Activated naive CD4-positive, alpha-beta T cell treated with anti-CD3 and anti-CD28 coated beads, Interleukin-2, amount 50 U/mL, for 24 hours (primary cell): ENCODE results near the gene APOL2.
"Not testable (repeated sequence)": the region's sequence is repeated elsewhere in the genome, so short reads cannot be mapped to it uniquely, and the experiment has no call there.

Source experiments
- H3K27ac Mint-ChIP-seq: one replicate; pipeline ENCODE4 v1.8.0; 2021; ENCODE audit warnings: mild to moderate bottlenecking, mixed read lengths
- H3K27me3 Mint-ChIP-seq: one replicate; pipeline ENCODE4 v1.8.0; 2021; ENCODE audit warnings: mixed read lengths
- H3K36me3 Mint-ChIP-seq: one replicate; pipeline ENCODE4 v1.8.0; 2021; ENCODE audit warnings: mixed read lengths
- H3K4me1 Mint-ChIP-seq: one replicate; pipeline ENCODE4 v1.8.0; 2021; ENCODE audit warnings: mixed read lengths
- H3K4me3 Mint-ChIP-seq: one replicate; pipeline ENCODE4 v1.8.0; 2021; ENCODE audit warnings: mild to moderate bottlenecking, mixed read lengths
- H3K9me3 Mint-ChIP-seq: one replicate; pipeline ENCODE4 v1.8.0; 2021; ENCODE audit warnings: mixed read lengths

Gene APOL2

GRCh38 chr22:36204001-36204631 lies 35.2 kb downstream of the APOL2 start:
- Mint-ChIP-seq H3K4me3 (peak overlapping the region; percentile 37), H3K9me3 (peaks cover 4% of the 10 kb centered on the region)

GRCh38 chr22:36203441-36203840 lies 35.9 kb downstream of the APOL2 start:
- not testable (repeated sequence) for H3K36me3 Mint-ChIP-seq, H3K27ac Mint-ChIP-seq, H3K4me1 Mint-ChIP-seq, H3K27me3 Mint-ChIP-seq, H3K4me3 Mint-ChIP-seq, H3K9me3 Mint-ChIP-seq

More at GRCh38 chr22:36204001-36204631, 35.2 kb downstream of the APOL2 start:
- no peak overlapping the region for H3K27ac Mint-ChIP-seq
- peaks cover 4% of the 10 kb centered on the region for H3K36me3 Mint-ChIP-seq
- H3K27me3 Mint-ChIP-seq = peaks cover 2% of the 10 kb centered on the region
- peaks cover 3% of the 10 kb centered on the region for H3K4me1 Mint-ChIP-seq

GRCh38 chr22:36202906-36203305 lies 36.4 kb downstream of the APOL2 start:
- not testable (repeated sequence) for H3K9me3 Mint-ChIP-seq, H3K36me3 Mint-ChIP-seq, H3K4me3 Mint-ChIP-seq, H3K27me3 Mint-ChIP-seq, H3K27ac Mint-ChIP-seq, H3K4me1 Mint-ChIP-seq

- Mint-ChIP-seq H3K4me3 (no peak within 1 kb of the TSS), H3K9me3 (no peaks in the 10 kb centered on the region), H3K27ac (no peak within 1 kb of the TSS), H3K36me3 (no peaks in the 10 kb centered on the region), H3K27me3 (peaks cover 7% of the 10 kb centered on the region), H3K4me1 (peaks cover 19% of the 10 kb centered on the region)
These were observed 37.6 kb downstream of the APOL2 start, which contains the start of gene APOL4 for GRCh38 chr22:36201630-36202319. Gene APOL4 (minus strand): TSS chr22:36201809. CDS start chr22:36201734, 75 bp downstream.

GRCh38 chr22:36201025-36201424 lies 38.3 kb downstream of the APOL2 start:
- H3K27me3 Mint-ChIP-seq, H3K27ac Mint-ChIP-seq, H3K36me3 Mint-ChIP-seq: not testable (repeated sequence)

GRCh38 chr22:36199001-36199551 lies 40.3 kb downstream of the APOL2 start:
- peaks cover 7% of the 10 kb centered on the region for H3K27me3 Mint-ChIP-seq
- no peak overlapping the region for H3K4me3 Mint-ChIP-seq
- H3K9me3 Mint-ChIP-seq = no peaks in the 10 kb centered on the region
- H3K27ac Mint-ChIP-seq = no peak overlapping the region
- H3K36me3 Mint-ChIP-seq = no peaks in the 10 kb centered on the region
- peaks cover 16% of the 10 kb centered on the region for H3K4me1 Mint-ChIP-seq

More at GRCh38 chr22:36201025-36201424, 38.3 kb downstream of the APOL2 start:
- not testable (repeated sequence) for H3K4me3 Mint-ChIP-seq, H3K9me3 Mint-ChIP-seq
- H3K4me1 Mint-ChIP-seq = peaks cover 19% of the 10 kb centered on the region

- Mint-ChIP-seq H3K27me3 (peaks cover 7% of the 10 kb centered on the region), H3K36me3 (no peaks in the 10 kb centered on the region), H3K4me3 (no peak overlapping the region), H3K27ac (peak overlapping the region; percentile 71), H3K4me1 (peaks cover 16% of the 10 kb centered on the region), H3K9me3 (no peaks in the 10 kb centered on the region)
These were observed 40.8 kb downstream of the APOL2 start for GRCh38 chr22:36198536-36198935.

GRCh38 chr22:36197514-36198146 lies 41.7 kb downstream of the APOL2 start:
- no peak overlapping the region for H3K27ac Mint-ChIP-seq
- H3K4me1 Mint-ChIP-seq = peaks cover 16% of the 10 kb centered on the region
- no peak overlapping the region for H3K4me3 Mint-ChIP-seq
- no peaks in the 10 kb centered on the region for H3K36me3 Mint-ChIP-seq
- H3K9me3 Mint-ChIP-seq = no peaks in the 10 kb centered on the region
- peaks cover 5% of the 10 kb centered on the region for H3K27me3 Mint-ChIP-seq

- Mint-ChIP-seq H3K4me3 (no peak overlapping the region), H3K9me3 (no peaks in the 10 kb centered on the region), H3K4me1 (peaks cover 16% of the 10 kb centered on the region), H3K27me3 (peaks cover 5% of the 10 kb centered on the region), H3K27ac (no peak overlapping the region), H3K36me3 (no peaks in the 10 kb centered on the region)
These were observed 42.3 kb downstream of the APOL2 start for GRCh38 chr22:36197065-36197440.

- H3K27me3 Mint-ChIP-seq = peaks cover 5% of the 10 kb centered on the region
- H3K27ac Mint-ChIP-seq = no peak overlapping the region
- no peaks in the 10 kb centered on the region for H3K36me3 Mint-ChIP-seq
- H3K9me3 Mint-ChIP-seq = no peaks in the 10 kb centered on the region
- no peak overlapping the region for H3K4me3 Mint-ChIP-seq
- H3K4me1 Mint-ChIP-seq = peaks cover 16% of the 10 kb centered on the region
These were observed 42.9 kb downstream of the APOL2 start for GRCh38 chr22:36196254-36197064.

- peaks cover 16% of the 10 kb centered on the region for H3K4me1 Mint-ChIP-seq
- no peak overlapping the region for H3K27ac Mint-ChIP-seq
- no peak overlapping the region for H3K4me3 Mint-ChIP-seq
- peaks cover 5% of the 10 kb centered on the region for H3K27me3 Mint-ChIP-seq
- H3K36me3 Mint-ChIP-seq = no peaks in the 10 kb centered on the region
- no peaks in the 10 kb centered on the region for H3K9me3 Mint-ChIP-seq
These were observed 44.4 kb downstream of the APOL2 start for GRCh38 chr22:36194971-36195370.

GRCh38 chr22:36194385-36194784 lies 44.9 kb downstream of the APOL2 start:
- Mint-ChIP-seq H3K4me3 (no peak overlapping the region), H3K27ac (no peak overlapping the region), H3K4me1 (peaks cover 16% of the 10 kb centered on the region), H3K27me3 (peaks cover 5% of the 10 kb centered on the region), H3K36me3 (no peaks in the 10 kb centered on the region), H3K9me3 (no peaks in the 10 kb centered on the region)

GRCh38 chr22:36193577-36193976 lies 45.8 kb downstream of the APOL2 start:
- Mint-ChIP-seq H3K4me1 (peaks cover 16% of the 10 kb centered on the region), H3K4me3 (no peak overlapping the region), H3K27me3 (peaks cover 4% of the 10 kb centered on the region), H3K36me3 (no peaks in the 10 kb centered on the region), H3K27ac (no peak overlapping the region), H3K9me3 (no peaks in the 10 kb centered on the region)

- no peak overlapping the region for H3K4me3 Mint-ChIP-seq
- peaks cover 12% of the 10 kb centered on the region for H3K4me1 Mint-ChIP-seq
- no peaks in the 10 kb centered on the region for H3K9me3 Mint-ChIP-seq
- no peak overlapping the region for H3K27ac Mint-ChIP-seq
- H3K36me3 Mint-ChIP-seq = no peaks in the 10 kb centered on the region
- H3K27me3 Mint-ChIP-seq = no peaks in the 10 kb centered on the region
These were observed 46.2 kb downstream of the APOL2 start for GRCh38 chr22:36193171-36193570.

- Mint-ChIP-seq H3K9me3 (no peaks in the 10 kb centered on the region), H3K27ac (no peak overlapping the region), H3K36me3 (no peaks in the 10 kb centered on the region)
These were observed 46.8 kb downstream of the APOL2 start for GRCh38 chr22:36192542-36192941.

More at GRCh38 chr22:36192542-36192941, 46.8 kb downstream of the APOL2 start:
- peaks cover 6% of the 10 kb centered on the region for H3K4me1 Mint-ChIP-seq
- H3K4me3 Mint-ChIP-seq = no peak overlapping the region
- H3K27me3 Mint-ChIP-seq = no peaks in the 10 kb centered on the region
